ENCODE data around the gene HOXD11.

DNA sequence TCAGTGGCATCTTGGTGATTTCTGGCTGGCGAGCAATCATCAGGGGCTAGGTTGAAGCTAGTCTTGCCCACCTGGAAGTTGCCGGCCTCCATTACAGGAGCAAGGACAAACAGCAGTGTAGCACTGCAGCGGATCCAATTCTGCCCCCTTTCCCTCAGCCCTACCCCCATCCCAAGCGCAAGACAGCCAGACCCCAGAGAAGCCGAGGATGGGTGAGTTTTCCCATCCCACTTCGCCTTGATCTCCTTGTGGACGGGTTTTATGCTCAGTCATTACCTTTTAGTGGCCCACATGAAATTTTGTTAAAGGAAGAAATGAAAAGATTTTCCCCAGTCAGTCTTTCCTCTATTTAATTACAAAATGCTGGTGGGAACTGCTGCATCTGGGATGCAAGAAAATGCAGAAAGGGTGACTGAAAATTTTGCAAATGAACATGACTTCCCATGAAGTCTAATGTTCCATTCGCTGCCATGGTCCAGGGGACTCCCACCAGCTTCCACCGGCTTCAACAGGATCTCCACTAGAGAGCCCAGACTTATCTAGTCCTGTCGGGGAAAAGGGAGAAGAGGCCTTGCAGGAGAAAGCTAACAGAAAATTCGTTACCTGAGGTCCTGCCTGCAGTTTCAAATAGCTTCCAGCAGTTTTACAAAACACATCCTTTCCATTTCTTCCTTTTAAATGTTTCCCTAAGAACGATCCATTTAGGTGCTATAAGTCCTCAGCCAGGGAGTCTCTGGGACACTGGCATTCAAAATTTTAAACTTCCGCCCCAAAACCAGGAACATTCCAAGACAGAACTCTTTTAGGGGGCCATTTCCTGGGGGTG is 13.5 kb downstream of the HOXD11 start:
- TF ChIP-seq POLR2A (IDR thresholded peaks at IDR 0.05) (no peak), CTCF (IDR thresholded peaks at IDR 0.05) (no peak), POLR2AphosphoS5 (IDR thresholded peaks at IDR 0.05) (no peak)

Measured in breast epithelium (tissue), 3 donors.